H9 (cell line): ENCODE data around the gene VSX1. TPM values are rescaled to one million over a fixed set of nuclear protein-coding genes. Genes with fewer than 3 reads are reported as not detected.

Experiments used
- DNase-seq: peaks from one replicate; pipeline ENCODE4 v3.0.0-alpha.2; 2017
- H2AFZ ChIP-seq: one replicate; pipeline ENCODE4 v1.6.1; 2013; ENCODE audit warnings: mild to moderate bottlenecking, low read length, control low read depth, moderate library complexity
- H2AK5ac ChIP-seq: 2 replicates; pipeline ENCODE4 v1.6.1; 2013; ENCODE audit warnings: low read length, control low read depth, mixed read lengths; ENCODE audit not compliant: insufficient read length
- H2BK120ac ChIP-seq: one replicate; pipeline ENCODE4 v1.6.1; 2013; ENCODE audit warnings: low read depth, mild to moderate bottlenecking, low read length, control low read depth, inconsistent platforms; ENCODE audit not compliant: poor library complexity, severe bottlenecking
- H2BK12ac ChIP-seq: 2 replicates; pipeline ENCODE4 v1.6.1; 2013; ENCODE audit warnings: low read length, control low read depth, mixed read lengths, low read depth; ENCODE audit not compliant: insufficient read length
- H2BK15ac ChIP-seq: 2 replicates; pipeline ENCODE4 v1.6.1; 2013; ENCODE audit warnings: low read depth, low read length, control low read depth
- H2BK20ac ChIP-seq: one replicate; pipeline ENCODE4 v1.6.1; 2013; ENCODE audit warnings: low read depth, mild to moderate bottlenecking, low read length, control low read depth, inconsistent platforms; ENCODE audit not compliant: poor library complexity, severe bottlenecking
- H2BK5ac ChIP-seq: 2 replicates; pipeline ENCODE4 v1.6.1; 2013; ENCODE audit warnings: low read length, control low read depth, mixed read lengths; ENCODE audit not compliant: insufficient read length
- H3K14ac ChIP-seq: 2 replicates; pipeline ENCODE4 v1.6.1; 2013; ENCODE audit warnings: low read length, control low read depth; ENCODE audit not compliant: insufficient read depth
- H3K18ac ChIP-seq: 2 replicates; pipeline ENCODE4 v1.6.1; 2013; ENCODE audit warnings: low read depth, mild to moderate bottlenecking, mixed read lengths, low read length, control low read depth; ENCODE audit not compliant: insufficient read length
- H3K23ac ChIP-seq: 2 replicates; pipeline ENCODE4 v1.6.1; 2013; ENCODE audit warnings: low read length, control low read depth, mixed read lengths, low read depth; ENCODE audit not compliant: insufficient read length
- H3K23me2 ChIP-seq: 2 replicates; pipeline ENCODE4 v1.6.1; 2013; ENCODE audit warnings: low read depth, mild to moderate bottlenecking, mixed read lengths, low read length, control low read depth; ENCODE audit not compliant: insufficient read length, poor library complexity, severe bottlenecking
- H3K27ac ChIP-seq: 2 replicates; pipeline ENCODE4 v1.5.1; 2013; ENCODE audit warnings: low read length, control low read depth, mixed read lengths, low read depth; ENCODE audit not compliant: insufficient read length
- H3K27me3 ChIP-seq: 2 replicates; pipeline ENCODE4 v1.6.1; 2013; ENCODE audit warnings: low read length, control low read depth, inconsistent platforms; ENCODE audit not compliant: insufficient read depth
- H3K4ac ChIP-seq: 2 replicates; pipeline ENCODE4 v1.6.1; 2013; ENCODE audit warnings: low read depth, mild to moderate bottlenecking, control low read depth, inconsistent platforms, low read length, moderate library complexity
- H3K4me1 ChIP-seq: 2 replicates; pipeline ENCODE4 v1.6.1; 2013; ENCODE audit warnings: low read length, control low read depth, inconsistent platforms; ENCODE audit not compliant: insufficient read depth
- H3K4me2 ChIP-seq: 2 replicates; pipeline ENCODE4 v1.6.1; 2013; ENCODE audit warnings: low read length, control low read depth, mixed read lengths; ENCODE audit not compliant: insufficient read length, insufficient read depth
- H3K56ac ChIP-seq: 2 replicates; pipeline ENCODE4 v1.6.1; 2013; ENCODE audit warnings: low read depth, mild to moderate bottlenecking, mixed read lengths, low read length, control low read depth; ENCODE audit not compliant: insufficient read length
- H3K79me1 ChIP-seq: 2 replicates; pipeline ENCODE4 v1.6.1; 2013; ENCODE audit warnings: low read depth, mild to moderate bottlenecking, moderate library complexity, low read length, control low read depth, inconsistent platforms; ENCODE audit not compliant: insufficient read depth, poor library complexity, severe bottlenecking
- H3K79me2 ChIP-seq: 2 replicates; pipeline ENCODE4 v1.6.1; 2013; ENCODE audit warnings: low read length, control low read depth, inconsistent platforms; ENCODE audit not compliant: insufficient read depth
- H3K9ac ChIP-seq: 2 replicates; pipeline ENCODE4 v1.6.1; 2013; ENCODE audit warnings: low read length, control low read depth, mixed read lengths; ENCODE audit not compliant: insufficient read length; ENCODE audit errors: extremely low read depth
- H3K9me3 ChIP-seq: one replicate; pipeline ENCODE4 v1.6.1; 2013; ENCODE audit warnings: low read depth, low read length, inconsistent platforms; ENCODE audit not compliant: control insufficient read depth
- H3T11ph ChIP-seq: one replicate; pipeline ENCODE4 v1.6.1; 2013; ENCODE audit warnings: mild to moderate bottlenecking, low read length, control low read depth, inconsistent platforms
- H4K20me1 ChIP-seq: one replicate; pipeline ENCODE4 v1.6.1; 2013; ENCODE audit not compliant: control insufficient read depth, insufficient read length, insufficient read depth
- H4K5ac ChIP-seq: 2 replicates; pipeline ENCODE4 v1.6.1; 2013; ENCODE audit warnings: low read depth, mild to moderate bottlenecking, mixed read lengths, low read length, control low read depth; ENCODE audit not compliant: insufficient read length
- H4K8ac ChIP-seq: replicated peaks from 2 replicates; pipeline ENCODE4 v1.6.1; 2013; ENCODE audit warnings: low read length, control low read depth, mixed read lengths, low read depth; ENCODE audit not compliant: insufficient read length
- H4K91ac ChIP-seq: 2 replicates; pipeline ENCODE4 v1.6.1; 2013; ENCODE audit warnings: low read depth, mild to moderate bottlenecking, moderate library complexity, mixed read lengths, low read length, control low read depth; ENCODE audit not compliant: insufficient read length
- H3K27ac Mint-ChIP-seq, 3 experiments: 2 replicates in 2 of 3; 3 replicates in 1 of 3; pipeline ENCODE4 v1.8.0; 2020 to 2021; ENCODE audit warnings: mixed read lengths in 3 of 3, mild to moderate bottlenecking in 1 of 3, moderate library complexity in 1 of 3
- H3K27me3 Mint-ChIP-seq: 2 replicates; pipeline ENCODE4 v1.8.0; 2021; ENCODE audit warnings: low read depth, mild to moderate bottlenecking, moderate library complexity, mixed read lengths
- H3K36me3 Mint-ChIP-seq, 3 experiments: 2 replicates in 2 of 3; 3 replicates in 1 of 3; pipeline ENCODE4 v1.8.0; 2020 to 2021; ENCODE audit warnings: low read depth in 3 of 3, mixed read lengths in 3 of 3; ENCODE audit not compliant: insufficient read depth in 1 of 3
- H3K4me1 Mint-ChIP-seq, 2 experiments: 2 replicates each; pipeline ENCODE4 v1.8.0; 2020; ENCODE audit warnings: mixed read lengths in 2 of 2
- H3K4me3 Mint-ChIP-seq, 2 experiments: 2 replicates in 1 of 2; 3 replicates in 1 of 2; pipeline ENCODE4 v1.8.0; 2020 to 2021; ENCODE audit warnings: mild to moderate bottlenecking in 2 of 2, mixed read lengths in 2 of 2, moderate library complexity in 1 of 2
- H3K9me3 Mint-ChIP-seq, 2 experiments: 2 replicates in 1 of 2; 3 replicates in 1 of 2; pipeline ENCODE4 v1.8.0; 2020; ENCODE audit warnings: mild to moderate bottlenecking in 2 of 2, mixed read lengths in 2 of 2, moderate library complexity in 1 of 2
- CTCF ChIP-seq: fragments of 200-600 bp; sonication (generic); conservative IDR thresholded peaks from 3 replicates; pipeline ENCODE4 v1.8.0; 2021; ENCODE audit warnings: antibody characterized with exemption, mild to moderate bottlenecking
- WGBS: extraction: QIAGEN DNeasy Blood & Tissue Kit; methylation state at CpG from one replicate; pipeline ENCODE4 v1.1.7; 2013; ENCODE audit warnings: missing lambda C conversion rate, low lambda C conversion rate, mixed read lengths; ENCODE audit not compliant: insufficient read length; ENCODE audit errors: extremely low coverage; 5-methylcytosine and 5-hydroxymethylcytosine counted together
- total RNA-seq: library from RNA; stranded (reverse); gene quantifications from 2 replicates; pipeline ENCODE4 v1.2.1, GENCODE V29; 2021

The VSX1 gene
- total RNA-seq, 1 experiment from 2014 or later, result not detected

GRCh38 chr20:25033924-25034300 lies 48.0 kb downstream of the VSX1 start:
- no peaks in the 10 kb centered on the region for H3K27me3 ChIP-seq
- H3K27me3 Mint-ChIP-seq, result peaks cover 19% of the 10 kb centered on the region
- no peak overlapping the region for H4K8ac ChIP-seq
- no peak overlapping the region for H2BK120ac ChIP-seq
- H3K79me1 ChIP-seq, result no peaks in the 10 kb centered on the region
- H2BK5ac ChIP-seq, result no peak overlapping the region
- H4K20me1 ChIP-seq, result no peaks in the 10 kb centered on the region
- peaks cover 16% of the 10 kb centered on the region in 2 experiments for H3K4me1 Mint-ChIP-seq
- H3K79me2 ChIP-seq, result no peaks in the 10 kb centered on the region
- no peak overlapping the region for H3K27ac ChIP-seq
- H3T11ph ChIP-seq, result no peak overlapping the region
- H2AK5ac ChIP-seq, result no peak overlapping the region
- no peak overlapping the region for H3K18ac ChIP-seq
- H3K36me3 Mint-ChIP-seq, result peaks cover 0 to 2% (median 0%) of the 10 kb centered on the region in 3 experiments; a peak in 1 of 7 replicates
- no peak overlapping the region for H3K23ac ChIP-seq
- H2BK15ac ChIP-seq, result no peak overlapping the region
- no CpG with 5 or more reads among the region's 3 CpGs for WGBS
- no peak for DNase-seq
- no peak overlapping the region for H2BK20ac ChIP-seq
- H3K4me1 ChIP-seq, result no peaks in the 10 kb centered on the region; the same call in 1 of the 2 replicates
- no peak overlapping the region for H3K27ac Mint-ChIP-seq
- no peak for TF ChIP-seq CTCF
- no peak overlapping the region for H2AFZ ChIP-seq
- no peak overlapping the region for H4K5ac ChIP-seq
- no peak overlapping the region for H3K4me2 ChIP-seq
- H3K4ac ChIP-seq, result no peak overlapping the region
- H3K9ac ChIP-seq, result no peak overlapping the region
- no peaks in the 10 kb centered on the region for H3K9me3 Mint-ChIP-seq
- no peak overlapping the region for H3K56ac ChIP-seq
- no peak overlapping the region for H4K91ac ChIP-seq
- no peak overlapping the region for H2BK12ac ChIP-seq
- no peaks in the 10 kb centered on the region for H3K23me2 ChIP-seq
- H3K9me3 ChIP-seq, result no peaks in the 10 kb centered on the region
- H3K14ac ChIP-seq, result no peak overlapping the region; the same call in 1 of the 2 replicates
- no peak overlapping the region for H3K4me3 Mint-ChIP-seq
